ENCODE measurements around the gene ZNF764. TPM values are rescaled to one million over a fixed set of nuclear protein-coding genes. Genes with fewer than 3 reads are reported as not detected.
"Not testable (repeated sequence)": the region's sequence is repeated elsewhere in the genome, so short reads cannot be mapped to it uniquely, and the experiment has no call there.

Gene ZNF764
- total and polyA plus RNA-seq, 4 donors: 1.6 to 6.8 (median 4.2) TPM

GRCh38 chr16:30600215-30600614, 42.0 kb upstream of the ZNF764 start:
- Histone ChIP-seq H3K36me3 (ENCODE audit: control insufficient read depth in 4 of 4, insufficient read depth in 3 of 4, low read depth in 1 of 4, low read length in 3 of 4) (peaks cover 2 to 7% (median 3%) of the 10 kb centered on the region in 4 donors), H3K9ac (ENCODE audit: low read depth in 1 of 2, low read length in 2 of 2) (no peak overlapping the region), H3K27ac (ENCODE audit: low read depth in 1 of 2, low read length in 2 of 2) (no peak overlapping the region), H3K4me1 (ENCODE audit: control insufficient read depth in 4 of 4, insufficient read depth in 4 of 4, low read length in 3 of 4) (peaks cover 12 to 29% (median 25%) of the 10 kb centered on the region in 4 donors), H3K4me3 (ENCODE audit: low read depth in 1 of 3, low read length in 3 of 3) (no peak overlapping the region), H3K9me3 (ENCODE audit: control insufficient read depth in 4 of 4, low read length in 3 of 4) (no peaks in the 10 kb centered on the region), H3K27me3 (ENCODE audit: control insufficient read depth in 4 of 4, insufficient read depth in 4 of 4, low read length in 3 of 4) (no peaks in the 10 kb centered on the region)
- WGBS: 93% methylated on average over 3 of the region's 3 CpGs
- no peak for DNase-seq (ENCODE audit: low spot score)
- TF ChIP-seq TAF1 (conservative IDR thresholded peaks at IDR 0.05) (no peak), FOXA1 (IDR thresholded peaks at IDR 0.05) (no peak), SP1 (IDR thresholded peaks at IDR 0.05) (no peak), CTCF (IDR thresholded peaks at IDR 0.05; ENCODE audit: low read depth, low read length, missing input control) (no peak), YY1 (IDR thresholded peaks at IDR 0.05) (no peak), MAX (IDR thresholded peaks at IDR 0.05) (no peak)

GRCh38 chr16:30592871-30593270, 34.7 kb upstream of the ZNF764 start:
- Histone ChIP-seq H3K9me3 (ENCODE audit: control insufficient read depth in 4 of 4, low read length in 3 of 4) (no peaks in the 10 kb centered on the region), H3K36me3 (ENCODE audit: control insufficient read depth in 4 of 4, insufficient read depth in 3 of 4, low read depth in 1 of 4, low read length in 3 of 4) (no peaks in the 10 kb centered on the region), H3K4me1 (ENCODE audit: control insufficient read depth in 4 of 4, insufficient read depth in 4 of 4, low read length in 3 of 4) (no peaks in the 10 kb centered on the region), H3K27ac (ENCODE audit: low read depth in 1 of 2, low read length in 2 of 2) (no peak overlapping the region), H3K4me3 (ENCODE audit: low read depth in 1 of 3, low read length in 3 of 3) (no peak overlapping the region), H3K9ac (ENCODE audit: low read depth in 1 of 2, low read length in 2 of 2) (no peak overlapping the region), H3K27me3 (ENCODE audit: control insufficient read depth in 4 of 4, insufficient read depth in 4 of 4, low read length in 3 of 4) (no peaks in the 10 kb centered on the region)
- TF ChIP-seq JUND (IDR thresholded peaks at IDR 0.05) (no peak), YY1 (IDR thresholded peaks at IDR 0.05) (no peak), ZBTB33 (IDR thresholded peaks at IDR 0.05) (no peak), ATF3 (IDR thresholded peaks at IDR 0.05) (no peak), EGR1 (IDR thresholded peaks at IDR 0.05; ENCODE audit: low read depth in 2 of 2) (no peak), SP1 (IDR thresholded peaks at IDR 0.05) (no peak), RXRA (IDR thresholded peaks at IDR 0.05) (no peak), CTCF (IDR thresholded peaks at IDR 0.05; ENCODE audit: low read depth, low read length, missing input control) (no peak), RAD21 (IDR thresholded peaks at IDR 0.05) (no peak), TAF1 (conservative IDR thresholded peaks at IDR 0.05) (no peak), HNF4A (conservative IDR thresholded peaks at IDR 0.05) (no peak), MAX (IDR thresholded peaks at IDR 0.05) (no peak), GABPA (IDR thresholded peaks at IDR 0.05 in 1 of 2, conservative IDR thresholded peaks at IDR 0.05 in 1 of 2) (no peak), FOXA1 (IDR thresholded peaks at IDR 0.05) (no peak), REST (IDR thresholded peaks at IDR 0.05) (no peak), NR2F2 (IDR thresholded peaks at IDR 0.05) (no peak), HNF4G (IDR thresholded peaks at IDR 0.05) (no peak)
- 96% methylated on average over 4 of the region's 4 CpGs for WGBS
- no peak for DNase-seq (ENCODE audit: low spot score)

- H3K4me1 ChIP-seq (ENCODE audit: control insufficient read depth in 4 of 4, insufficient read depth in 4 of 4, low read length in 3 of 4); H3K9me3 ChIP-seq (ENCODE audit: control insufficient read depth in 4 of 4, low read length in 3 of 4); H3K9ac ChIP-seq (ENCODE audit: low read depth in 1 of 2, low read length in 2 of 2); H3K36me3 ChIP-seq (ENCODE audit: control insufficient read depth in 4 of 4, insufficient read depth in 3 of 4, low read depth in 1 of 4, low read length in 3 of 4); H3K4me3 ChIP-seq (ENCODE audit: low read depth in 1 of 3, low read length in 3 of 3); H3K27ac ChIP-seq (ENCODE audit: low read depth in 1 of 2, low read length in 2 of 2); H3K27me3 ChIP-seq (ENCODE audit: control insufficient read depth in 4 of 4, insufficient read depth in 4 of 4, low read length in 3 of 4); DNase-seq (ENCODE audit: low spot score): not testable (repeated sequence)
- WGBS: 97% methylated on average over 9 of the region's 9 CpGs
These were observed 32.7 kb upstream of the ZNF764 start for GRCh38 chr16:30590869-30591268.
